CD4-positive, CD25-positive, alpha-beta regulatory T cell (primary cell): ENCODE data around the gene VIT. TPM values are rescaled to one million over a fixed set of nuclear protein-coding genes. Genes with fewer than 3 reads are reported as not detected.

Source experiments
- ATAC-seq, 2 donors: fragments of 150-1000 bp; cut with Tn5 transposase; one replicate each; pipeline ENCODE4 v1.10.0; 2021; ENCODE audit warnings: low read depth in 2 of 2, moderate number of reproducible peaks in 2 of 2, moderate library complexity in 1 of 2
- DNase-seq, 3 donors: peaks; one replicate each; pipeline versions ENCODE4 v3.0.0 to v3.0.0-alpha.2; 2012 to 2022; ENCODE audit warnings: mixed read lengths in 1 of 3
- H3K27ac ChIP-seq: one replicate; pipeline ENCODE4 v1.7.0; 2013; ENCODE audit warnings: mild to moderate bottlenecking, low read length; ENCODE audit not compliant: insufficient read depth, poor library complexity, severe bottlenecking
- H3K27me3 ChIP-seq: one replicate; pipeline ENCODE4 v1.7.0; 2013; ENCODE audit warnings: low read length; ENCODE audit not compliant: control insufficient read depth, insufficient read depth
- H3K36me3 ChIP-seq: one replicate; pipeline ENCODE4 v1.7.0; 2013; ENCODE audit warnings: mild to moderate bottlenecking, low read length, moderate library complexity; ENCODE audit not compliant: control insufficient read depth, insufficient read depth
- H3K4me1 ChIP-seq: 2 replicates; pipeline ENCODE4 v1.7.0; 2013; ENCODE audit warnings: mild to moderate bottlenecking, low read length; ENCODE audit not compliant: insufficient read depth, control insufficient read depth, poor library complexity, severe bottlenecking
- H3K4me3 ChIP-seq: one replicate; pipeline ENCODE4 v1.7.0; 2013; ENCODE audit warnings: low read depth, mild to moderate bottlenecking, low read length, moderate library complexity
- H3K9me3 ChIP-seq, 2 experiments: 1 replicate in 1 of 2; 2 replicates in 1 of 2; pipeline ENCODE4 v1.7.0; 2013; ENCODE audit warnings: low read length in 2 of 2, mild to moderate bottlenecking in 1 of 2, moderate library complexity in 1 of 2; ENCODE audit not compliant: control insufficient read depth in 2 of 2
- H3K27ac Mint-ChIP-seq, 3 donors: one replicate each; pipeline ENCODE4 v1.8.0; 2020 to 2022; ENCODE audit warnings: mild to moderate bottlenecking in 3 of 3, mixed read lengths in 3 of 3, moderate library complexity in 2 of 3
- H3K27me3 Mint-ChIP-seq: one replicate; pipeline ENCODE4 v1.8.0; 2022; ENCODE audit warnings: mild to moderate bottlenecking, mixed read lengths
- H3K36me3 Mint-ChIP-seq: one replicate; pipeline ENCODE4 v1.8.0; 2020; ENCODE audit warnings: mixed read lengths
- H3K4me1 Mint-ChIP-seq, 4 donors: one replicate each; pipeline ENCODE4 v1.8.0; 2020 to 2022; ENCODE audit warnings: mixed read lengths in 4 of 4, mild to moderate bottlenecking in 1 of 4
- H3K4me3 Mint-ChIP-seq, 4 donors: one replicate each; pipeline ENCODE4 v1.8.0; 2020 to 2022; ENCODE audit warnings: mild to moderate bottlenecking in 4 of 4, mixed read lengths in 4 of 4, moderate library complexity in 3 of 4
- H3K9me3 Mint-ChIP-seq, 7 donors: one replicate each; pipeline ENCODE4 v1.8.0; 2020 to 2022; ENCODE audit warnings: mixed read lengths in 7 of 7, mild to moderate bottlenecking in 3 of 7, moderate library complexity in 2 of 7
- polyA plus RNA-seq, 4 donors: library from polyadenylated mRNA; unstranded; fragments of 300-500 nt; fragmentation: Illumina TruSeq; gene quantifications; one replicate each; pipeline ENCODE4 v1.2.3, GENCODE V29; 2021
- total RNA-seq: library from RNA; stranded (reverse); gene quantifications from one replicate; pipeline ENCODE4 v1.2.3, GENCODE V29; 2022

VIT gene
- total and polyA plus RNA-seq, 5 donors from 2014 or later = not detected

DNA sequence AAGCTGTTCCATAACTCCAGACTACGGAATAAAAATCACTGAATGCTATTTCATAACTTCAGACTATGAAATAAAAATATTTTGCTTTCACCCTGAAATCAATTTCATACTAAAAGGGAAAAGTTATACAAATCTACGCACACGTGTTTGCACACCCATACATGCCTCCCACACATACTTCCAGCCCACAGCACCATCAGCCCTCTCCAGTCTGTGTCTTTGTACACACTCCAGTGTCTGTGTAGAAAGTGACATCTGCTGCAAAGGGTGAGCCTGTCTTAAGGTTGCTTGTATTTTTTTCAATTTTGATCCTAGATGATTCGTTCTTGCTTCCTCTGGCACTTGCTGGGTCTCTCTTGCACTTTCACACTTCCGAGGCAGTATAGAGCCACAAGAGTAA lies 53.6 kb downstream of the VIT start:
- H3K27me3 ChIP-seq = peaks cover 3% of the 10 kb centered on the region
- H3K4me3 Mint-ChIP-seq = no peak overlapping the region
- H3K4me1 ChIP-seq = no peaks in the 10 kb centered on the region
- H3K27ac ChIP-seq = no peak overlapping the region
- no peak for ATAC-seq
- H3K36me3 Mint-ChIP-seq = no peaks in the 10 kb centered on the region
- peaks cover 44% of the 10 kb centered on the region for H3K27me3 Mint-ChIP-seq
- no peak overlapping the region for H3K4me3 ChIP-seq
- no peaks in the 10 kb centered on the region for H3K36me3 ChIP-seq
- H3K9me3 Mint-ChIP-seq = peaks cover 0 to 7% (median 0%) of the 10 kb centered on the region in 7 donors
- H3K9me3 ChIP-seq = no peaks in the 10 kb centered on the region
- DNase-seq = no peak
- no peaks in the 10 kb centered on the region for H3K4me1 Mint-ChIP-seq
- no peak overlapping the region for H3K27ac Mint-ChIP-seq

DNA sequence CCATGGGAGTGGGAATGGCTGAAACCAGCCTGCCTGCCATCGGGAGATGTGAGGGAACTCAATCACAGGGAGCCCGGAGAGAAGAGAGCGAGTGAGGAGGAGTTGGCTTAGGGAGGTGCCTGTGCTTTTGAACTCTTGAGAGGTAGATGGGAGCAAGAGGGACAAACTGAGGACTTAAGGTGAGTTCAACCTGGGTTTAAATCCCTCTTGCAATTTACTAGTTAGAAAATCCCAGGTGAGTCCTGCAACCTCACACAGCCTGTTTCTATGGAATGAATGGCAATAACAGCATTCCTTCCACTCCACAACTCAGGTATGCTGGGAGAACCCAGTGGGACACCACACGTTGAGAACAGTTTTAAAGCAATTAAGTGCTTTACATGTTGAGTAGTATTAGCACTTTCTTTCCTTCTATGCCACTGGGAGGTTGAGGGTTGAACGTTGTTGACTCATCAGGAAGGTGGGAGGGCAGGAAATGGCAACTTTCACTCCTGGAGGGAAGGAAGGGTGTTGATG lies 57.3 kb downstream of the VIT start:
- Histone ChIP-seq H3K27ac (no peak overlapping the region), H3K27me3 (peaks cover 1% of the 10 kb centered on the region), H3K4me3 (no peak overlapping the region), H3K36me3 (no peaks in the 10 kb centered on the region), H3K9me3 (no peaks in the 10 kb centered on the region), H3K4me1 (no peaks in the 10 kb centered on the region)
- peaks cover 0 to 1% (median 0%) of the 10 kb centered on the region in 7 donors for H3K9me3 Mint-ChIP-seq
- no peak overlapping the region for H3K27ac Mint-ChIP-seq
- ATAC-seq (no peak), DNase-seq (no peak)
- no peaks in the 10 kb centered on the region for H3K4me1 Mint-ChIP-seq
- peaks cover 26% of the 10 kb centered on the region for H3K27me3 Mint-ChIP-seq
- H3K36me3 Mint-ChIP-seq = no peaks in the 10 kb centered on the region
- no peak overlapping the region for H3K4me3 Mint-ChIP-seq

DNA sequence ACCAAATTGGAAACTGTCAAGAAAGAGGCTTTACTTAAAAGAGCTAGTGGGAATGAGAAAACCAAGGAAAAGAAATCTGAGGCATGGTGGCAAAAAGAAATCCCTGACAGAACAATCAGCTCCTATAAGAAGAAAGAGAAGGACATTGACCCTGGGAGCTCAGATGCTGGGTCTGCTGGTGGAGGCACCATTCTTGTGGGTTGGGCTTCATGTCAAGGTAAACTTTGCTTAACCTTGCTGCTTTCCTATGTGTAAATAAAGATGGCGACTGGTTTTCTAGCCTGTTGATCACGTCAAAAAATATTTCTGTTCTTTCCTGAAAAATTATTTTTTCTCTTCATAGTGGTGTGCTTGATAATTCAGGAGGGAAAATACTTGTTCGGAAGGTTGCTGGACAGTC lies 58.1 kb downstream of the VIT start:
- ATAC-seq (no peak), DNase-seq (no peak)
- peaks cover 0 to 1% (median 0%) of the 10 kb centered on the region in 7 donors for H3K9me3 Mint-ChIP-seq
- no peaks in the 10 kb centered on the region for H3K9me3 ChIP-seq
- H3K27ac Mint-ChIP-seq = no peak overlapping the region
- no peaks in the 10 kb centered on the region for H3K36me3 Mint-ChIP-seq
- H3K27me3 ChIP-seq = peaks cover 1% of the 10 kb centered on the region
- no peak overlapping the region for H3K4me3 Mint-ChIP-seq
- no peak overlapping the region for H3K27ac ChIP-seq
- no peaks in the 10 kb centered on the region for H3K4me1 Mint-ChIP-seq
- no peaks in the 10 kb centered on the region for H3K4me1 ChIP-seq
- H3K4me3 ChIP-seq = no peak overlapping the region
- no peaks in the 10 kb centered on the region for H3K36me3 ChIP-seq
- peaks cover 21% of the 10 kb centered on the region for H3K27me3 Mint-ChIP-seq

DNA sequence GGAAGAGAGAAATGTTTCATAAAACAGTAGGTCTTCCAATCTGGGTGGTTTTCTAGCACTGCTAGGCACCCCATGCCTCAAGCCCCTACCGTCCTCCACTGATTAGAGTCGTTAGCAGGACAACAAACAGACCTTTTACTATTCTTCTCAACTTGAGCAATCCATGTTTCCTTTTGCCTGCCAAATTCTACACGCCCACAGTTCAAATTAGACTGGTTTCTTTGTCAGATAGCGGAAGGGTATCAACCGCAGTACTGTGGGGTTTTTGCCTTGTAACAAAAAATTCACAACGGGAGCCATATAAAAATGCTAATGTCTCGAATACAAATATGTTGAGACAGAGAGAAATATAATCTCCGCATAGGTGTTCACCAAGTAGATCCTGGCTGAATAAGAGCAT lies 59.9 kb downstream of the VIT start:
- Histone ChIP-seq H3K36me3 (no peaks in the 10 kb centered on the region), H3K4me3 (no peak overlapping the region), H3K27ac (no peak overlapping the region), H3K4me1 (no peaks in the 10 kb centered on the region), H3K9me3 (no peaks in the 10 kb centered on the region), H3K27me3 (peaks cover 1% of the 10 kb centered on the region)
- Mint-ChIP-seq H3K27ac (no peak overlapping the region), H3K4me1 (no peaks in the 10 kb centered on the region), H3K27me3 (peaks cover 13% of the 10 kb centered on the region), H3K36me3 (no peaks in the 10 kb centered on the region), H3K9me3 (peaks cover 0 to 1% (median 0%) of the 10 kb centered on the region in 7 donors), H3K4me3 (no peak overlapping the region)
- no peak for ATAC-seq
- no peak for DNase-seq

DNA sequence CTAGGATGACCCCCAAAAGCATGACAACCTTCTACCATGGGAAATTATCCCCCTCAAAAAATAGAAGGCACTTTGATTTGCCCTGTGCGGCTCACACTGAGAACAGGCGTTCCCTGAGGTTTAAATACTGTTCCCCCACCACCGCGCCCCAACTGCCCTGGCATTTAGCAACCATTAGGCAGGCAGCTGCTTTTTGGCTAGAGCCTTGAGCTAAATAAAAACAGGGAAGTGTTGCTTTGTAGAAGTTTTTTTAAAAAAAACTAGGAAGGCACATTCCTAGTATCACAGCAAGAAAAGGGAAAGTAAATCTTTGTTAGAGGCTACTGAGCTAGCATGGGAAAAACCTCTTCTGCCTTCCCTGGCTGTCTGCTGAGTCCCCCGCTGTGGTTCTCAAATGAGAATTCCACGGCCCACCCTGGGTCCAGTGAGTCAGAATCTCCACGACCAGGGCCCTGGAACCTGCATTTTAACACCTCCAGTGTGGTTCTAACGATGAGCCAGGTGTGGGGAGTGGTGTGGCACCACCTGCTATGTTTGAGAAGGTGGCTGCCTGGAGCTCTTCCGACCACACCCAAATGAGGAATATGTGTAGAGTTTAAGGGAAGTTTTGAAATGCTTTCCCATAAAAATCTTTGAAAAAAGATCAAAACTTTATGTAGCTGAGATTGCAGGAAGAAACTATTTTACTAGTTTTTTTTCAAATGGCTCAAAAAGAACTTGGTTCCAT lies 66.4 kb downstream of the VIT start:
- H3K27me3 Mint-ChIP-seq = peaks cover 15% of the 10 kb centered on the region
- H3K9me3 Mint-ChIP-seq = peaks cover 0 to 2% (median 0%) of the 10 kb centered on the region in 7 donors
- Histone ChIP-seq H3K9me3 (no peaks in the 10 kb centered on the region), H3K4me3 (no peak overlapping the region), H3K27ac (no peak overlapping the region), H3K4me1 (no peaks in the 10 kb centered on the region), H3K27me3 (no peaks in the 10 kb centered on the region), H3K36me3 (no peaks in the 10 kb centered on the region)
- no peak for ATAC-seq
- H3K27ac Mint-ChIP-seq = no peak overlapping the region
- H3K4me3 Mint-ChIP-seq = no peak overlapping the region
- DNase-seq = no peak
- no peaks in the 10 kb centered on the region for H3K4me1 Mint-ChIP-seq
- H3K36me3 Mint-ChIP-seq = no peaks in the 10 kb centered on the region

DNA sequence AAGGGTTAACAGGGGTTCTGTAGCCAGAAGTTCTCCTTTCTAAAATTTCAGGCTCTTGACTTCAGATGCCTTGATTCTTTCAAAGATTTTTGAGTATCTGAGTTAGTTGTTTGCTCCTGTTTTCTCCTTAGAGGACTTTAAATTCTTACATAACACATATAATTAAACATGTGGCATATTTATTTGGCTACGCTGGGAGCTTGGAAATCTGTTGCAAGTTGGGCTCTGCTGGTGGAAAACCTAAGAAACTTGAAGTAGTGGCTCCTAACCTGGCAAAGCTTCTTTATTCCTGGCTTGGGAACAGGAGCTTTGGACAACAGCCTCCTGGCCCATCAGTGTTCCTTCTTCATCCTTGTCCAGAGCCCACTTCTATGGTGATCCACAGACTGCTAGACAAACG lies 72.6 kb downstream of the VIT start:
- Mint-ChIP-seq H3K4me1 (no peaks in the 10 kb centered on the region), H3K27me3 (peaks cover 20% of the 10 kb centered on the region), H3K4me3 (no peak overlapping the region), H3K27ac (no peak overlapping the region), H3K36me3 (no peaks in the 10 kb centered on the region), H3K9me3 (peaks cover 0 to 2% (median 0%) of the 10 kb centered on the region in 7 donors)
- Histone ChIP-seq H3K27ac (no peak overlapping the region), H3K9me3 (no peaks in the 10 kb centered on the region), H3K36me3 (no peaks in the 10 kb centered on the region), H3K27me3 (no peaks in the 10 kb centered on the region), H3K4me1 (no peaks in the 10 kb centered on the region), H3K4me3 (no peak overlapping the region)
- DNase-seq (no peak), ATAC-seq (no peak)

DNA sequence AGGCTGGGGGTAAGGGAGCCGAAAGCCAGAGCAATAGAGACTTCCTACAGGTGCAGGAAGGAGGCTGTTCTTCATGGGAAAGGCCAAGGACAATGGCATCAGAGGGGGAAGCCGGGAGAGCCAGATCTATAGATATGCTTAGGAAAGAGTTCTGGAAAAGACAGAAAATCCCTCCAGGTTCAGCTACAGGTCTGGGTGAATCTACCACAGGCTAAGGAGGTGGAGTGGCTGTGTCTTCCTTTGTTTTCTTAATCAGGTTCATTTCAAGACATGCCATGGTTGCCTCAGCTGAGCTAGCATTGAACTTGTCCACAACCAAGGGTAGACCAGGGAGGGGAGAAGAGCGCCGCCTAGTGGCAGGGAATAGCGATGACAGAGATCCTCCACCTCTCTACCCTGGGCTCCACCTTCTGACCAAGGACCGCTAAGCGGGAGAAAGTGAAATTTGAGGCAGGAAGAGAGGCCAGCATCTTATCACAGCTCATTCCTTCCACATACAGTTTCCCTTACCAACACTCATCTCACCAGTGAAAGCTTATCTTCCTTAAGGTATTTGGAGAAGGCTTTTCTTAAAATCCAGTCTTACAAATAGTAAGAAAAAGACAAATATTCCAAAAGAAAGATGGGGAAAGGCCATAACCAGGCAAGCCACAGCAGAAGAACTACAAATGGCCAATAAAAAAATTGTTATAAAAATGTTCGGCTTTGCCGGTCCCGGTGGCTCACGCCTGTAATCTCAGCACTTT lies 74.2 kb downstream of the VIT start:
- DNase-seq (peak in 1 of 3 donors; percentile 45), ATAC-seq (no peak)
- no peak overlapping the region for H3K27ac Mint-ChIP-seq
- H3K4me3 ChIP-seq = no peak overlapping the region
- no peaks in the 10 kb centered on the region for H3K36me3 Mint-ChIP-seq
- H3K27me3 ChIP-seq = no peaks in the 10 kb centered on the region
- H3K4me1 ChIP-seq = no peaks in the 10 kb centered on the region
- H3K36me3 ChIP-seq = no peaks in the 10 kb centered on the region
- H3K27ac ChIP-seq = no peak overlapping the region
- H3K9me3 ChIP-seq = no peaks in the 10 kb centered on the region
- H3K4me3 Mint-ChIP-seq = no peak overlapping the region
- H3K27me3 Mint-ChIP-seq = peaks cover 15% of the 10 kb centered on the region
- peaks cover 0 to 2% (median 0%) of the 10 kb centered on the region in 7 donors for H3K9me3 Mint-ChIP-seq
- no peaks in the 10 kb centered on the region for H3K4me1 Mint-ChIP-seq
